GM20000 (cell line): ENCODE results near the gene TEK.

Experiments
- DNase-seq: peaks from one replicate; pipeline ENCODE4 v3.0.0; 2012; ENCODE audit warnings: low spot score
- TF ChIP-seq, protein P1 (sequence below): IDR thresholded peaks from 2 replicates; pipeline ENCODE4 v1.5.1; 2012; ENCODE audit warnings: mild to moderate bottlenecking, control low read depth; ENCODE audit errors: extremely low read depth, missing control alignments

The TEK gene

DNA sequence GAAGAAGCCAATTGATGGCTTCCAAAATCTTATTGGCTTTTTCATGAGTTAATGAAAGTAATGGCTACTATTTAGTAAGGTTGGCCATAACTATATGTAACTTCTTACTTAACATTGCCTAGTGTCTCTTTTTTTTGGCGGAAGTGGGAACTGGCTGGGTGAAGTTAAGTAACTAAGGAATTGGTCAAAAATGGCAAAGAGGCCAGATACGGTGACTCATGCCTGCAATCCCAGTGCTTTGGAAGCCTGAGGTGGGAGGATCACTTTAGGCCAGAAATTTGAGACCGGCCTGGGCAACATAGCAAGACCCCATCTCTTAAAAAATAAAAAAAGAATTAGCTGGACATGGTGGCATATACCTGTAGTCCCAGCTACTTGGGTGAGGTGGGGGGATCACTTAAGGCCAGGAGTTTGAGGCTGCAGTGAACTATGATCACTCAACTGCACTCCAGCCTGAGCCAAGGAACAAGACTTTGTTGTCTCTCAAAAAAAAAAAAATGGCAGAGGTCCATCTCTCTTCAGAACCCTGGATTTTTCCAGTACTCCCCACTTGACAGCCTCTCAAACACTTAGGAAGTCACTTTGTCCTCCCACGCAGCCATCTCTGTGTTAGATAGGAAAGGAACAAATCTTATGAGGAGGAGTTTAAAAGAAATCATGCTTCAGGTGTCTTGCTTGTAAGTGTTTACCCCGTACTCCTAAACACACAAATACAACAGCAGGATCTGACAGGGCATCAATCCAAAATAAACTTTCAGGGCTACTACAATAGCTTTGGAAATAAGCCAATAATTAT lies 75.7 kb downstream of the TEK start:
- no peak for DNase-seq
- TF ChIP-seq, protein P1, sequence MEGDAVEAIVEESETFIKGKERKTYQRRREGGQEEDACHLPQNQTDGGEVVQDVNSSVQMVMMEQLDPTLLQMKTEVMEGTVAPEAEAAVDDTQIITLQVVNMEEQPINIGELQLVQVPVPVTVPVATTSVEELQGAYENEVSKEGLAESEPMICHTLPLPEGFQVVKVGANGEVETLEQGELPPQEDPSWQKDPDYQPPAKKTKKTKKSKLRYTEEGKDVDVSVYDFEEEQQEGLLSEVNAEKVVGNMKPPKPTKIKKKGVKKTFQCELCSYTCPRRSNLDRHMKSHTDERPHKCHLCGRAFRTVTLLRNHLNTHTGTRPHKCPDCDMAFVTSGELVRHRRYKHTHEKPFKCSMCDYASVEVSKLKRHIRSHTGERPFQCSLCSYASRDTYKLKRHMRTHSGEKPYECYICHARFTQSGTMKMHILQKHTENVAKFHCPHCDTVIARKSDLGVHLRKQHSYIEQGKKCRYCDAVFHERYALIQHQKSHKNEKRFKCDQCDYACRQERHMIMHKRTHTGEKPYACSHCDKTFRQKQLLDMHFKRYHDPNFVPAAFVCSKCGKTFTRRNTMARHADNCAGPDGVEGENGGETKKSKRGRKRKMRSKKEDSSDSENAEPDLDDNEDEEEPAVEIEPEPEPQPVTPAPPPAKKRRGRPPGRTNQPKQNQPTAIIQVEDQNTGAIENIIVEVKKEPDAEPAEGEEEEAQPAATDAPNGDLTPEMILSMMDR, result no peak

DNA sequence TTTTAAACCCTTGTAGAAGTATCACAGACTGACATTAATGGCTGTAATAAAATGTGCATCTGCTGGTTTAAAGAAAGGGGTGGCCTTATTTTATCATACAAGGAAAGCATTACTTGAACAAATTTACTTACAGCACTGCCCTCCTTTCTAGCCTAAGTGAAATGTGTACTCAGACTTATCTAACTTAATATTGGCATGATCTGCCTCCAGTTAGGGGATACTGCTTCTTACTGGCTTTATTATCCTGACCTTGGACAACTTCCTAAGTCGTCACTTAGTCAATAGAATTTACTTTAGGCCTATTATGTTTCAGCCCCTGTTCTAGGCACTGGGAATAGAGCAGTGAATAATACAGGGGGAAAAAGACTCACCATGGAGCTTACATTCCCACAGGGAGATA lies 79.4 kb downstream of the TEK start:
- TF ChIP-seq, protein P1, result no peak
- no peak for DNase-seq

DNA sequence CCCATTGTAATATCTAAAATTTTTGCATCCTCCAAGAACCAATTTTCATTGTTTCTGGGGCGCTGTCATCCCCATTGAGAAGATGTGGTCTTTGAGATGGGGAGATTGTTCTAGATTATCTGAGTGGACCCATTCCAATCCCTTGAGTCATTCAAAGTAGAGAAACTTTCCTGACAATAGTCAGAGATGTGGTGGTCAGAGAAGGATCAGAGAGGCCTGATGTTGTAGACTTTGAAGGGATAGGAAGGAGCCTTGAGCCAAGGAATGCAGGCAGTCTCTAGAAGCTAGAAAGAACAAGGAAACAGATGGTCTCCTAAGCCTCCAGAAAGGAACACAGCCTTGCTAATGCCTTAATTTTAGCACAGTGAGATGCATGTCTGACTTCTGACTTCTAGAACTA lies 80.4 kb downstream of the TEK start:
- TF ChIP-seq, protein P1, result no peak
- DNase-seq, result no peak

DNA sequence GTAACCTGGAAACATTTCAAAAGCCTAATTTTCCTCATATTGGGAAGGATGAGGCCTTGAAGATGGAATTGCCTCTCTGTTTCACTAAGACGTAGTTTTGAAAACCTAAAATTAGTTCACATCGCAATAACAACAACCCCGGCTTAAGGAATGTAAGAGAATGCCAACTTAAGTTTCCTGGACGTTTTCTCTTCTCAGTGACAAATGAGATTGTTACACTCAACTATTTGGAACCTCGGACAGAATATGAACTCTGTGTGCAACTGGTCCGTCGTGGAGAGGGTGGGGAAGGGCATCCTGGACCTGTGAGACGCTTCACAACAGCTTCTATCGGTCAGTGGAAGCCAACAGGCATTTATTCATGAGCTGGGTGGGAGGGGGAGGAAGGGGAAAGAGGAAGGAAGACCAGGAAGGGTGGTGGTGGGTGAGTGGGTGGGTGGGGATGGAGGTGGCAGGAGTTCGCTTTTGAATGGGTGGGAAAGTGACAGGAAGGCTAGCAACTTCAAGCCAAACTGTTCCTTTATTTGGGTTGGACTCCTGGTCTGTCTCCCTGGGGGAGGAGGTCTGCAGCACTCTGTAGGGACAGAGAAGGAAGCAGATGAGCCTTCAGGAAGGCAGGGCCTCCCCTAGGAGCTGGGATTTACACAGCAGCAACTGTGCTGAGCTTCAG lies 83.4 kb downstream of the TEK start:
- DNase-seq, result no peak
- TF ChIP-seq, protein P1, result no peak

DNA sequence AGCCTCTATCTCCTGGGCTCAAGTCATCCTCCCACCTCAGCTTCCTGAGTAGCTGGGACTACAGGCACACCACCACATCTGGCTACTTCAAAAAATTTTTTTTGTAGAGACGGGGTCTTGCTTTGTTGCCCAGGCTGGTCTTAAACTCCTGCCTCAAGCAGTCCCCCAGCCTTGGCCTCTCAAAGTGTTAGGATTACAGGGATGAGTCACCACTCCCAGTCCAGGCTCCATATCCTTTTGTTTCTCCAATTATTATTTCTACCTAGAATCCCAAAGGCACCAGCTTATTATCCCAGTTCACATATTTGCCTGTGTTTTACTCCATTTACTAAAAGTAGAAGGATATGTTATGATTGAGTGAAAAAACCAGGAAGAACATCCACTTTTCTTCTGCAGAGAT lies 84.9 kb downstream of the TEK start:
- TF ChIP-seq, protein P1, result no peak
- DNase-seq, result no peak

DNA sequence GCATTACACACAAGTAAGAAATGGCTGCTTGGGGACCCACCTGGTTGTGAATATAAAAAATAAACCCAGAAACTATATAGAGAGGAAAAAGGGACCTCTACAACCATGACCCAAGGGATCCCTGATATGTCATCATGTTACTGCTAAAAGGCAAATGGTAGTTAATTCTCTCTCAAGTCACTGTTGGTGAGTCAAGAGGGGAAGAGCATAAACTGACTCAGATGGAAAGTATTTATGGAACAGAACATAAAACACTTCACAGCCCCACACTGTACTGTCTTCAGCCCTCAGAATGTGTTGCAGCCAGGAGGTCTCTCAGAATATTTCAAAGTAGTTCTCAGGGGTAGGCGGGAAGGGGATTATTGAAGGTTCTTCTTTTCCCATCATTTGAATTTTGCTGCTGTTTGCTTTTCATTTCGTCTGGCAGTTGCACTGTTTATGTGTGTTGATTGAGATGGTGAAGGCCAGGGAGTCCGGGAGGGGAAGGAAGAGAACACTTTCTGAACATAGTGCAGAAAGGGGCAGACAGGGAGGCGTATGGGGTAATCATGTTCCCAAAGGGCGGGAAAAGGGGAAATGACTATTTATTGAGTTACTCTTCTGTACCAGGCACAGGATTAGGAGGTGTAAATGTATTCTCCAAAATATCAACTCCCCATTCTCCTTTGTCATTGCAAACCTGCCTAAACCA lies 85.5 kb downstream of the TEK start:
- DNase-seq, result no peak
- TF ChIP-seq, protein P1, result no peak

DNA sequence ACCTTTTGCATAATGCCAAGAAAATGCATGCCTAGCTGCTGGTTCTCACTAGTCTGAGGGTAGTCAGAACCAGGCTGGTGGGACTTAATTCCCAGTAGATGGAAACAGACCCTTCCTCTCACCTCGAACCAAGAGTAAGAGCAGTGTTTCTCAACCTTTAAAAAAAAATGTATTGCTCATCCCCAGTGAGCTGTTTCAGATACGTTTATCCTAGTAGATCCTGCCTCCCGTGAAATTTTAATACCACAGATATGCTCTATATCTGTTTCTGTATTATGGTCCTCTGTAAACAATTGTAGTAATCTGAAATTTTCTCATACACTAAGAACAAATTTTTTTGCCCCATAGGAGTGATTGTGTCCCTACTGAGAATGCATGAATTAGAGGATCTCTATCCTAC lies 86.2 kb downstream of the TEK start:
- TF ChIP-seq, protein P1, result no peak
- no peak for DNase-seq
